Activated naive CD8-positive, alpha-beta T cell treated with anti-CD3 and anti-CD28 coated beads for 36 hours (primary cell): Measurements from ENCODE around the gene AAGAB. TPM values are rescaled to one million over a fixed set of nuclear protein-coding genes. Genes with fewer than 3 reads are reported as not detected.
A peak's percentile ranks its signal among the peaks of the same experiment; 100 is the strongest.
"Not testable (repeated sequence)": the region's sequence is repeated elsewhere in the genome, so short reads cannot be mapped to it uniquely, and the experiment has no call there.

Source experiments
- DNase-seq: peaks from one replicate; pipeline ENCODE4 v3.0.0; 2021
- H3K27ac Mint-ChIP-seq: one replicate; pipeline ENCODE4 v1.8.0; 2022; ENCODE audit warnings: mild to moderate bottlenecking, moderate library complexity, mixed read lengths
- H3K27me3 Mint-ChIP-seq: one replicate; pipeline ENCODE4 v1.8.0; 2022; ENCODE audit warnings: mild to moderate bottlenecking, mixed read lengths
- H3K36me3 Mint-ChIP-seq: one replicate; pipeline ENCODE4 v1.8.0; 2021; ENCODE audit warnings: mild to moderate bottlenecking, mixed read lengths
- H3K4me1 Mint-ChIP-seq: one replicate; pipeline ENCODE4 v1.8.0; 2021; ENCODE audit warnings: mixed read lengths
- H3K4me3 Mint-ChIP-seq: one replicate; pipeline ENCODE4 v1.8.0; 2022; ENCODE audit warnings: mild to moderate bottlenecking, moderate library complexity, mixed read lengths
- H3K9me3 Mint-ChIP-seq: one replicate; pipeline ENCODE4 v1.8.0; 2022; ENCODE audit warnings: mixed read lengths
- total RNA-seq, 2 experiments: library from RNA; stranded (reverse); gene quantifications; one replicate each; pipeline ENCODE4 v1.2.3, GENCODE V29; 2021

The AAGAB gene
- total RNA-seq, 2 experiments from 2014 or later, result 50.6 to 51.0 TPM

- Mint-ChIP-seq H3K9me3 (no peaks in the 10 kb centered on the region), H3K27me3 (peaks cover 3% of the 10 kb centered on the region), H3K36me3 (no peaks in the 10 kb centered on the region), H3K4me1 (peaks cover 2% of the 10 kb centered on the region), H3K4me3 (no peak overlapping the region), H3K27ac (no peak overlapping the region)
- DNase-seq, result no peak
Measured at GRCh38 chr15:67266870-67267269, 12.4 kb upstream of the AAGAB start.

DNA sequence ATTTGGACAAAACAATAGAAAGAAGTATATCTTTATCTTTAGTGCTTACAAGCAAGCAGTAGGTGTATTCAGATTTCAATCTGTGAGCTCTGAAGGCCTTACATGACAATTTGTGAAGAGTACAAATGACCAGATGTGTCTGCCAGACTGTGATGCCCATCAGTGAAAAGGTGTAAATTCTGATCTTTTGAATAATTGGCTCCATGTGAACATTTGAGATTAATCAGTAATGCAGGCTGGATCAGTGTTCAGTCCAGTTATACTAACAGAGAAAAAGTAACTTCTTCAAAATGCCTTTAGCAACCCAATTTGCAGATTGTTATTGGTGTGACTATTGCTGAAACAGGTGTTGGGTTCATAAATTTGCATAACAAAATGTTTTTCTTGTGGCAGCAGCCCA is 5.3 kb upstream of the AAGAB start:
- H3K9me3 Mint-ChIP-seq, result no peaks in the 10 kb centered on the region
- DNase-seq, result no peak
- no peak overlapping the region for H3K27ac Mint-ChIP-seq
- H3K27me3 Mint-ChIP-seq, result peaks cover 7% of the 10 kb centered on the region
- no peaks in the 10 kb centered on the region for H3K36me3 Mint-ChIP-seq
- H3K4me1 Mint-ChIP-seq, result peaks cover 8% of the 10 kb centered on the region
- H3K4me3 Mint-ChIP-seq, result no peak overlapping the region

- Mint-ChIP-seq H3K9me3 (no peaks in the 10 kb centered on the region), H3K36me3 (no peaks in the 10 kb centered on the region), H3K4me3 (no peak overlapping the region), H3K4me1 (peaks cover 9% of the 10 kb centered on the region), H3K27ac (no peak overlapping the region), H3K27me3 (peaks cover 7% of the 10 kb centered on the region)
- DNase-seq, result no peak
Measured at GRCh38 chr15:67259379-67259778, 4.9 kb upstream of the AAGAB start.

DNA sequence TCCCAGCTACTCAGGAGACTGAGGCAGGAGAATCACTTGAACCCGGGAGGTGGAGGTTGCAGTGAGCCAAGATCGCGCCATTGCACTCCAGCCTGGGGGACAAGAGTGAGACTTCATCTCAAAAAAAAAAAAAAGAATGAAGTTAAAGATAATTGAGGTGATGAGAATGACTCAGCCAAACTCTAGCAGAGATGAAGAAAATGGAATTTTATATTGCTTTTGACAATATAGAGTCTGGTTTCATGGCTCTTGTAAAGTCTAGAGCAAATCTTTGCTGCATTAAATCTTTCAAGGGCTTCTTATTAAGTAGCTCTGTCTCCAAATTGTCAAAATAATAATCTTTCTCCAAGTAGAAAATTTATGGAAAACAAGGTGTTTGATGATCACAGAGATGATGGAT is 4.0 kb upstream of the AAGAB start:
- not testable (repeated sequence) for H3K9me3 Mint-ChIP-seq, H3K27ac Mint-ChIP-seq, H3K27me3 Mint-ChIP-seq, H3K4me3 Mint-ChIP-seq, H3K36me3 Mint-ChIP-seq, DNase-seq
- peaks cover 13% of the 10 kb centered on the region for H3K4me1 Mint-ChIP-seq

DNA sequence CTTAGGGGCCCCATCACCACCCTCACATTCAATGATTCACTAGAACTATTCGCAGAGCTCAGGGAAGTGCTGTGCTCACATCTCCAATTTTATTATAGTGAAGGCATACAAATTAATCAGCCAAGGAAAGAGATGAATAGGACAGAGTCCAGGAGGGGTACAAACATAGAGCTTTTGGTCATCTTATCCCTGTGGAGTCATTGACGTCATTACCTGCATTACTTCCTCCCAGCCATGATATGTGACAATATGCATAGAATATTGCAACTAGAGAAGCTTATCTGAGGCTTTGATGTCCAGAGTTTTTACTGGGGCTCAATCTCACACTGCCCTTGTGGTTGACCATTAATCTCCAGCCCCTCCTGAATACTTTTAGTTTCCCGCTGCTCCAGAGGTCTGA is 1.6 kb upstream of the AAGAB start:
- Mint-ChIP-seq H3K27ac (no peak overlapping the region), H3K4me1 (peaks cover 21% of the 10 kb centered on the region), H3K27me3 (peaks cover 7% of the 10 kb centered on the region), H3K4me3 (peak overlapping the region; percentile 47), H3K36me3 (peaks cover 11% of the 10 kb centered on the region), H3K9me3 (no peaks in the 10 kb centered on the region)
- no peak for DNase-seq

GRCh38 chr15:67253549-67254237 is 768 bp downstream of the AAGAB start:
- Mint-ChIP-seq H3K27ac (peak overlapping the region; percentile 95), H3K9me3 (no peaks in the 10 kb centered on the region)
- no peak for DNase-seq

DNA sequence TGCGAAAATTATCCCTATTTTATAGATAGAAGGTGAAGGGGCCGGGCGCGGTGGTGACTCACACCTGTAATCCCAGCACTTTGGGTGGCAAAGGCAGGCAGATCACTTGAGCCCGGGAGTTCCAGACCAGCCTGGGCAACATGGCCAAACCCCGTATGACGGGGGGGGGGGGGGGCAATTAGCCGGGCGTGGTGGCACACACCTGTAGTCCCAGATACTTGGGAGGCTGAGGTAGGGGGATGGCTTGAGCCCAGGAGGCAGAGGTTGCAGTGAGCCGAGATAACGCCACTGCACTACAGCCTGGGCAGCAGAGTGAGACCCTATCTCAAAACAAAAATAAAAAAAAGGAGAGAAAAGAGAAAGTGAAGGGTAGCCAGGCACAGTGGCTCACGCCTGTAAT is 1.4 kb downstream of the AAGAB start:
- H3K27ac Mint-ChIP-seq, result peak overlapping the region; percentile 95
- no peak for DNase-seq

More at GRCh38 chr15:67253549-67254237, 768 bp downstream of the AAGAB start:
- Mint-ChIP-seq H3K4me3 (peak overlapping the region; percentile 98), H3K4me1 (peaks cover 24% of the 10 kb centered on the region), H3K36me3 (peaks cover 19% of the 10 kb centered on the region), H3K27me3 (peaks cover 7% of the 10 kb centered on the region)

GRCh38 chr15:67251318-67251717 is 3.1 kb downstream of the AAGAB start:
- no peak overlapping the region for H3K4me3 Mint-ChIP-seq
- no peak for DNase-seq
- peaks cover 38% of the 10 kb centered on the region for H3K36me3 Mint-ChIP-seq
- no peak overlapping the region for H3K27ac Mint-ChIP-seq
- peaks cover 5% of the 10 kb centered on the region for H3K27me3 Mint-ChIP-seq
- H3K4me1 Mint-ChIP-seq, result peaks cover 37% of the 10 kb centered on the region
- peaks cover 7% of the 10 kb centered on the region for H3K9me3 Mint-ChIP-seq

More for the DNA sequence above, 1.4 kb downstream of the AAGAB start:
- H3K4me1 Mint-ChIP-seq, result peaks cover 27% of the 10 kb centered on the region
- H3K27me3 Mint-ChIP-seq, result peaks cover 7% of the 10 kb centered on the region
- no peaks in the 10 kb centered on the region for H3K9me3 Mint-ChIP-seq
- peaks cover 21% of the 10 kb centered on the region for H3K36me3 Mint-ChIP-seq
- peak overlapping the region; percentile 98 for H3K4me3 Mint-ChIP-seq

DNA sequence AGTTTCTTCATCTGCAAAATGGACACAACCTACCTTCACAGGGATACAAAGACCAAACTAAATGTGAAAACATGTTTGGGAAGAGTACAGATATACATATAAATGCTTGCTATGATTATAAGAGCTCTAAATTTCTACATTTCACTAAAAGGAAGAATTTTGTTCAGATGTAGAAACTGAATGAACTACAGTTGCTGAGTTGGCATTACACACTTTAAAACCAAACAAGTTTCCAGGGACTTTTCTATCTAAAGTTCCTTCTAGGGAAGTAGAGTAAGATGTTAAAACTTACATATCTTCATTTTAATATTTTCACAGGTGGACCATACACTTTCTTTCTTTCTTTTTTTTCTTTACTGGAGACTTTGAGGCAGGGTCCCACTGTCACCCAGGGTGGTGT is 4.6 kb downstream of the AAGAB start:
- no peak overlapping the region for H3K4me3 Mint-ChIP-seq
- H3K27me3 Mint-ChIP-seq, result no peaks in the 10 kb centered on the region
- no peak overlapping the region for H3K27ac Mint-ChIP-seq
- peaks cover 53% of the 10 kb centered on the region for H3K36me3 Mint-ChIP-seq
- peaks cover 8% of the 10 kb centered on the region for H3K9me3 Mint-ChIP-seq
- DNase-seq, result no peak
- peaks cover 32% of the 10 kb centered on the region for H3K4me1 Mint-ChIP-seq

DNA sequence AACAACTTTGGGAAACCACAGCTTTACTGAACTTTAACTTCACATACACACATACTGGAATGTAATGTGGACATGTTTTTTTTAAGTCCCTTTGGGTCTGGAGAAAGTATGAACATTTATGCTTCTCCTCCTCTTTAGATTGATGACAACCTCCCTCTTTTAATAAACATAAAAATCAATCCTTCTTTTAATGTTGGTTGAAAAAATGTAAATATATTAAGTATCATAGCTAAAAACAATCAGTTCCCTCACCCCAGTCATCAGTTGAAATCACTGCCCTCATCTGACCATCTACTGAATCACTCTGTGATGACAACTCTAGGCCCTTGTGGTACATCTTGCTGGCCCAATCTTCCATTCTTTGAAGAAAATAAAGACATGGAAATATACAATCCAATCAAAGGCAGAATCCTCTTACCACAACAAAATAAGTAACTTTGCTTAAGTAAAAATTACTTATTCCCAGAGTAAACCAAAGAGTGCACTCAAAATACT is 6.4 kb downstream of the AAGAB start:
- Mint-ChIP-seq H3K36me3 (peaks cover 52% of the 10 kb centered on the region), H3K4me1 (peaks cover 32% of the 10 kb centered on the region), H3K27me3 (no peaks in the 10 kb centered on the region), H3K9me3 (peaks cover 8% of the 10 kb centered on the region), H3K4me3 (no peak overlapping the region), H3K27ac (no peak overlapping the region)
- no peak for DNase-seq

- H3K27ac Mint-ChIP-seq, DNase-seq, H3K9me3 Mint-ChIP-seq, H3K27me3 Mint-ChIP-seq, H3K4me3 Mint-ChIP-seq: not testable (repeated sequence)
- H3K36me3 Mint-ChIP-seq, result peaks cover 57% of the 10 kb centered on the region
- H3K4me1 Mint-ChIP-seq, result peaks cover 36% of the 10 kb centered on the region
Measured at GRCh38 chr15:67246606-67247005, 7.9 kb downstream of the AAGAB start.

DNA sequence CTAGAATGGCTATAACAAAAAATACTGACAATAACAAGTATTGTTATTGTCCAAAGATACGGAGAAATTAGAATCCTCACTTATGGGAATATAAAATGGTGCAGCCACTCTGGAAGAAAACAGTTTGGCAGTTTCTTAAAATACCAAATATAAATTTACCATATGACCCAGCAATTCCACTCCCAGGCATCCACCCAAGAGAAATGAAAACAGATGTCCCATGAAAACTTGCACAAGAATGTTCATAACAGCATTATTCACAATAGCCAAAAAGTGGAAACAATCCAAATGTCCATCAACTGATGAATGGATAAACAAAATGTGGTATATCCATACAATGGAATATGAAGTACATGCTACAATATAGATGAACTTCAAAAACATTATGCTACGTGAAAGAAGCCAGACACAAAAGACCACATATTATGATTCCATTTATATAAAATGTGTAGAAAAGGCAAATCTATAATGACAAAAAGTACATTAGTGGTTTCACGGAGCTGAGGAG is 9.4 kb downstream of the AAGAB start:
- Mint-ChIP-seq H3K36me3 (peaks cover 55% of the 10 kb centered on the region), H3K4me1 (peaks cover 49% of the 10 kb centered on the region), H3K4me3 (no peak overlapping the region), H3K27me3 (no peaks in the 10 kb centered on the region), H3K27ac (no peak overlapping the region), H3K9me3 (peaks cover 8% of the 10 kb centered on the region)
- DNase-seq, result no peak

- Mint-ChIP-seq H3K36me3 (peaks cover 44% of the 10 kb centered on the region), H3K27me3 (no peaks in the 10 kb centered on the region), H3K4me3 (no peak overlapping the region), H3K4me1 (peaks cover 53% of the 10 kb centered on the region), H3K27ac (no peak overlapping the region), H3K9me3 (peaks cover 8% of the 10 kb centered on the region)
- DNase-seq, result no peak
Measured at GRCh38 chr15:67242708-67243111, 11.8 kb downstream of the AAGAB start.

DNA sequence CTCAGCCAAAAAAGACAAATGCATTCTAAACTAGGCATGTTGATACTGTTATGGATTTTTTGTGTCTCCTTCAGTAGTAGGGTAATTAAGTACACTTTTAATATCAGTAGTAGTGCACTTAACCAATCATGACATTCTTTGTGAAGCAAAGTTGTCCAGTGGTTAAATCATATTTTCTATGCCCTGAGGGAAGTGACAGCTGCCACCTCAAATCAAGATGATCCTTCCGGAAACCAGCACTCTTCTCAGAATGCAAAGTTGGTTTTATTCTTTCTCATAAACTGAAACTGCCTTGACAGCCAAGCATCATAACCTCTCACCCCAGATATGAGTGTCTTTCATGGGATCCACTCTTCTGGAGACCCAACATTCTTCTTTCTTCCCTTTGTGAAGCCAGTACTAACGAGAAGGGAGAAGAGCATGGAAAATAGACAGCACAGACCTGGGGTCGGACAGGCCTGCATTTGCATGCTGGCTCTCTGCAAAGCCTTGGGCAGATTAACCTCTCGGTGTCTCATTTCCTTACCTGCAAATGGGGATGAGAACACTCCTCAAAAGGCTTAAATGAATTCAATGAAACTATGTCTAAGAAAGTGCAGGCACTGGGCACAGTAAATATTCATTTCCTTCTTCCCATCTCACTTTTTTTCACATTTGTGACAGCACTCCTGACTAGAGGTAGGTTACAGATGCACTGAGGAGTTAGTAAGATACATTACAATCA is 13.2 kb downstream of the AAGAB start:
- Mint-ChIP-seq H3K36me3 (peaks cover 30% of the 10 kb centered on the region), H3K27ac (peak overlapping the region; percentile 80), H3K4me3 (peak overlapping the region; percentile 44), H3K27me3 (no peaks in the 10 kb centered on the region), H3K4me1 (peaks cover 50% of the 10 kb centered on the region), H3K9me3 (peaks cover under 1% of the 10 kb centered on the region)
- no peak for DNase-seq

DNA sequence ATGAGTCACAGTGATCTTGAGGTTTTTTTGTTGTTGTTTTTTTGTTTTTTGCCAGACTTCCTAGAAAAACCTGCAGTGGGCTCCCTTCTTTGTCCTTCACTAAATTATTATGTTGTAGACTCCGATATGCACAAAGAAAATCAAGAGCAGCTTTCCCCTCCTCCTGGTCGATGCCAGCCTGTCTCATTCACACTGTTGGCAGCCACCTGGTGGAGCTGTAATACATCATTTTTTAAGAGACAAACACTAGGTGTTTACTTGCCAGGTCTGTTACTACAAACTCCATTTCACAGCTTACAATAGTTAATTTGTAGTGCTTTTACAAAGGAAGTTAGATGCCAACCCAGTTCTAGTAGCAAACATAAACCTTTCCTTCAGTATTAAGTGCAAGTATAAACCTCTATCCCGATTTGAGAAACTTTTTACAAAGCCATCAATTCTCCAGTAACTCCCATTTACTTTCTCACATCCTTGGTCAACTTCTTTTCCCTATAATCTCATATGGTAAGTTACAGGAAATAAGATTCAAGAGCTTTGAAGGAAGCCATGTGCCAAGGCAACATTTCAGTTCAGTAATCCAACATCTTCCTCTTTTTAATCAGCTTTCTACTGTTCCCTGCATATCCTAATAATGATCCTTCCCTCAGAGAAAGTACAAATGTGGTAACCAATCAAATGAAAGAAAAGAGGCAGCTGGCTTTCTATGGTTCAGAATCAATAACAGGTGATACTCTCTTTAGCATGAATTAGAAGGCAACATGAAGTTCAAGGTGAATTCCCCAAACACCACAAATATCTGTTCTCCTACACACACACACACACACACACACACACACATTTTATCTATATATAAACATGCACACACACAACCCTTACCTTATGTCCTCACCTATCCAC is 14.0 kb downstream of the AAGAB start:
- Mint-ChIP-seq H3K4me1 (peaks cover 47% of the 10 kb centered on the region), H3K4me3 (peak overlapping the region; percentile 44), H3K36me3 (peaks cover 27% of the 10 kb centered on the region), H3K9me3 (no peaks in the 10 kb centered on the region), H3K27ac (peak overlapping the region; percentile 80), H3K27me3 (no peaks in the 10 kb centered on the region)
- DNase-seq, result no peak
